H1 (cell line): ENCODE results near the gene CAB39L. TPM values are rescaled to one million over a fixed set of nuclear protein-coding genes. Genes with fewer than 3 reads are reported as not detected.

ENCODE experiments used
- CEBPB ChIP-seq: IDR thresholded peaks from 2 replicates; pipeline ENCODE4 v1.6.1; 2012; ENCODE audit warnings: low read depth, low read length
- CREB1 ChIP-seq: IDR thresholded peaks from 2 replicates; pipeline ENCODE4 v1.6.1; 2012; ENCODE audit warnings: inconsistent platforms
- CTBP2 ChIP-seq: IDR thresholded peaks from 2 replicates; pipeline ENCODE4 v1.7.0; 2011; ENCODE audit warnings: borderline replicate concordance, mild to moderate bottlenecking, moderate library complexity, mixed read lengths, low read length; ENCODE audit not compliant: insufficient read depth, insufficient read length
- KDM4A ChIP-seq: IDR thresholded peaks from one replicate; pipeline ENCODE4 v1.7.1; 2012; ENCODE audit warnings: low read depth, mild to moderate bottlenecking, moderate library complexity, low read length, inconsistent platforms; ENCODE audit not compliant: severe bottlenecking
- KDM5A ChIP-seq: fragments of 200-600 bp; IDR thresholded peaks from 2 replicates; pipeline ENCODE4 v1.7.1; 2012; ENCODE audit warnings: mild to moderate bottlenecking, low read length, inconsistent platforms, mixed read lengths
- SIRT6 ChIP-seq: IDR thresholded peaks from one replicate; pipeline ENCODE4 v1.7.1; 2012; ENCODE audit warnings: low read length, inconsistent platforms
- SIX5 ChIP-seq: IDR thresholded peaks from 2 replicates; pipeline ENCODE4 v1.6.1; 2011; ENCODE audit warnings: mild to moderate bottlenecking, low read depth, low read length
- SUZ12 ChIP-seq: fragments of 200-600 bp; sonication (generic); IDR thresholded peaks from 2 replicates; pipeline ENCODE4 v1.6.1; 2012; ENCODE audit warnings: mild to moderate bottlenecking, inconsistent platforms, low read length, moderate library complexity, mixed read lengths
- TBP ChIP-seq: IDR thresholded peaks from 2 replicates; pipeline ENCODE4 v1.6.1; 2011; ENCODE audit warnings: low read depth, low read length, improper control_type of control experiment
- polyA plus RNA-seq, 7 experiments: library from polyadenylated mRNA; depleted of rRNA in 3 of 7; stranded (reverse) in 5 of 7; unstranded in 2 of 7; fragments of >200 nt in 5 of 7; fragments of 200-250 nt in 2 of 7; gene quantifications; 1 replicate in 5 of 7; 2 replicates in 1 of 7; 4 replicates in 1 of 7; pipeline versions ENCODE4 v1.2.1 to v1.2.3, GENCODE V29; 2011 to 2013; ENCODE audit warnings: missing spikeins in 2 of 7, mixed read lengths in 2 of 7
- total RNA-seq: library from RNA; stranded (reverse); fragmentation: NEBNext Ultra II Directional; extraction: Animal tissue kit (Norgen Biotek cat#: 25700); gene quantifications from 2 replicates; pipeline ENCODE4 v1.2.1, GENCODE V29; 2021

CAB39L gene
- total and polyA plus RNA-seq, 2 of the 8 experiments (the other 6 are each of a cell fraction or from before 2014, with no cell fraction given) = 2.5 to 4.8 TPM

GRCh38 chr13:49443704-49444523, at the start of gene CAB39L, which contains the start of gene SETDB2 (continued):
- TF ChIP-seq CEBPB = no peak
- TF ChIP-seq SIRT6 = no peak
- no peak for TF ChIP-seq SUZ12
- TF ChIP-seq SIX5 = peak; percentile 46
- peak; percentile 91 for TF ChIP-seq TBP
- peak; percentile 75 for TF ChIP-seq KDM4A
- TF ChIP-seq CTBP2 = peak; percentile 26
- TF ChIP-seq KDM5A = no peak
- peak; percentile 74 for TF ChIP-seq CREB1
- TF ChIP-seq, all 59 proteins: peak for 26
